SK-N-SH treated with all-trans-retinoic acid at 6 μM for 48 hours (cell line): Measurements from ENCODE around the gene KIF3C.

Source experiments
- ATAC-seq: fragments of 200-7000 bp; cut with Tn5 transposase; 3 replicates; pipeline ENCODE4 v1.9.1; 2020; ENCODE audit warnings: mild to moderate bottlenecking, moderate library complexity
- ARNTL ChIP-seq: fragments of 450-650 bp; formaldehyde crosslinking; IDR thresholded peaks from 2 replicates; pipeline ENCODE4 v1.5.0; 2020; ENCODE audit warnings: low read depth, mild to moderate bottlenecking, moderate library complexity, borderline replicate concordance
- BACH2 ChIP-seq: fragments of 250-450 bp; sonication (Bioruptor Pico); IDR thresholded peaks from 2 replicates; pipeline ENCODE4 v1.9.0; 2021; ENCODE audit warnings: mild to moderate bottlenecking, borderline replicate concordance
- CSDC2 ChIP-seq: fragments of 250-450 bp; sonication (Bioruptor Pico); IDR thresholded peaks from 2 replicates; pipeline ENCODE4 v1.5.0; 2020; ENCODE audit warnings: mild to moderate bottlenecking, moderate library complexity
- ESRRG ChIP-seq: fragments of 250-450 bp; sonication (Bioruptor Pico); IDR thresholded peaks from 2 replicates; pipeline ENCODE4 v1.6.1; 2021; ENCODE audit warnings: mild to moderate bottlenecking
- GLIS3 ChIP-seq: fragments of 250-450 bp; sonication (Bioruptor Pico); IDR thresholded peaks from 2 replicates; pipeline ENCODE4 v1.5.0; 2020; ENCODE audit warnings: mild to moderate bottlenecking, moderate library complexity
- ISL1 ChIP-seq: fragments of 250-450 bp; sonication (Bioruptor Pico); IDR thresholded peaks from 2 replicates; pipeline ENCODE4 v2.1.2; 2022; ENCODE audit warnings: mild to moderate bottlenecking, moderate library complexity
- OSR1 ChIP-seq: fragments of 250-450 bp; sonication (Bioruptor Pico); IDR thresholded peaks from 2 replicates; pipeline ENCODE4 v1.8.0; 2022; ENCODE audit warnings: moderate library complexity, mild to moderate bottlenecking, inconsistent platforms
- PATZ1 ChIP-seq: fragments of 250-450 bp; sonication (Bioruptor Pico); IDR thresholded peaks from 2 replicates; pipeline ENCODE4 v1.8.0; 2020; ENCODE audit warnings: mild to moderate bottlenecking, moderate library complexity, borderline replicate concordance
- POU6F1 ChIP-seq: fragments of 250-450 bp; sonication (Bioruptor Pico); IDR thresholded peaks from 2 replicates; pipeline ENCODE4 v1.8.0; 2021; ENCODE audit warnings: low read depth, mild to moderate bottlenecking, moderate library complexity, borderline replicate concordance
- PPARA ChIP-seq: fragments of 250-450 bp; sonication (Bioruptor Pico); IDR thresholded peaks from 2 replicates; pipeline ENCODE4 v1.5.0; 2020; ENCODE audit warnings: mild to moderate bottlenecking, borderline replicate concordance
- RARB ChIP-seq: fragments of 250-450 bp; sonication (Bioruptor Pico); IDR thresholded peaks from 2 replicates; pipeline ENCODE4 v1.8.0; 2021; ENCODE audit warnings: mild to moderate bottlenecking, moderate library complexity
- SNAI2 ChIP-seq: fragments of 250-450 bp; sonication (Bioruptor Pico); IDR thresholded peaks from 2 replicates; pipeline ENCODE4 v1.5.0; 2020; ENCODE audit warnings: mild to moderate bottlenecking, moderate library complexity
- TCF4 ChIP-seq: fragments of 250-450 bp; sonication (Bioruptor Pico); IDR thresholded peaks from 2 replicates; pipeline ENCODE4 v1.8.0; 2021; ENCODE audit warnings: mild to moderate bottlenecking, moderate library complexity, borderline replicate concordance
- TOX ChIP-seq: fragments of 250-450 bp; sonication (Bioruptor Pico); IDR thresholded peaks from 2 replicates; pipeline ENCODE4 v1.8.0; 2021; ENCODE audit warnings: mild to moderate bottlenecking, moderate library complexity, borderline replicate concordance
- ZFP3 ChIP-seq: fragments of 250-450 bp; sonication (Bioruptor Pico); IDR thresholded peaks from 2 replicates; pipeline ENCODE4 v1.5.0; 2020; ENCODE audit warnings: mild to moderate bottlenecking, moderate library complexity
- ZFP30 ChIP-seq: fragments of 450-650 bp; formaldehyde crosslinking; IDR thresholded peaks from 2 replicates; pipeline ENCODE4 v1.5.0; 2022; ENCODE audit warnings: mild to moderate bottlenecking, moderate library complexity
- ZNF565 ChIP-seq: fragments of 450-650 bp; formaldehyde crosslinking; conservative IDR thresholded peaks from 2 replicates; pipeline ENCODE4 v1.5.0; 2020; ENCODE audit warnings: low read depth, mild to moderate bottlenecking, moderate library complexity
- ZNF70 ChIP-seq: fragments of 450-650 bp; formaldehyde crosslinking; IDR thresholded peaks from 2 replicates; pipeline ENCODE4 v1.5.0; 2020; ENCODE audit warnings: mild to moderate bottlenecking, moderate library complexity
- ZNF8 ChIP-seq: fragments of 450-650 bp; formaldehyde crosslinking; IDR thresholded peaks from 2 replicates; pipeline ENCODE4 v1.5.0; 2020; ENCODE audit warnings: mild to moderate bottlenecking, moderate library complexity
- TF ChIP-seq, protein P1 (sequence below): fragments of 250-450 bp; sonication (Bioruptor Pico); IDR thresholded peaks from 2 replicates; pipeline ENCODE4 v1.5.1; 2020; ENCODE audit warnings: low read depth, mild to moderate bottlenecking, moderate library complexity
- TF ChIP-seq, protein P2 (sequence below): fragments of 250-450 bp; sonication (Bioruptor Pico); IDR thresholded peaks from 2 replicates; pipeline ENCODE4 v1.5.1; 2021; ENCODE audit warnings: mild to moderate bottlenecking, moderate library complexity
- TF ChIP-seq, protein P3 (sequence below): fragments of 250-450 bp; sonication (Bioruptor Pico); IDR thresholded peaks from 2 replicates; pipeline ENCODE4 v1.5.0; 2020; ENCODE audit warnings: mild to moderate bottlenecking, moderate library complexity

The KIF3C gene

GRCh38 chr2:26011609-26011989, 29.3 kb upstream of the KIF3C start:
- ATAC-seq, result no peak
- TF ChIP-seq, protein P1, sequence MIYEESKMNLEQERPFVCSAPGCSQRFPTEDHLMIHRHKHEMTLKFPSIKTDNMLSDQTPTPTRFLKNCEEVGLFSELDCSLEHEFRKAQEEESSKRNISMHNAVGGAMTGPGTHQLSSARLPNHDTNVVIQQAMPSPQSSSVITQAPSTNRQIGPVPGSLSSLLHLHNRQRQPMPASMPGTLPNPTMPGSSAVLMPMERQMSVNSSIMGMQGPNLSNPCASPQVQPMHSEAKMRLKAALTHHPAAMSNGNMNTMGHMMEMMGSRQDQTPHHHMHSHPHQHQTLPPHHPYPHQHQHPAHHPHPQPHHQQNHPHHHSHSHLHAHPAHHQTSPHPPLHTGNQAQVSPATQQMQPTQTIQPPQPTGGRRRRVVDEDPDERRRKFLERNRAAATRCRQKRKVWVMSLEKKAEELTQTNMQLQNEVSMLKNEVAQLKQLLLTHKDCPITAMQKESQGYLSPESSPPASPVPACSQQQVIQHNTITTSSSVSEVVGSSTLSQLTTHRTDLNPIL, result no peak
- TF ChIP-seq, protein P2, sequence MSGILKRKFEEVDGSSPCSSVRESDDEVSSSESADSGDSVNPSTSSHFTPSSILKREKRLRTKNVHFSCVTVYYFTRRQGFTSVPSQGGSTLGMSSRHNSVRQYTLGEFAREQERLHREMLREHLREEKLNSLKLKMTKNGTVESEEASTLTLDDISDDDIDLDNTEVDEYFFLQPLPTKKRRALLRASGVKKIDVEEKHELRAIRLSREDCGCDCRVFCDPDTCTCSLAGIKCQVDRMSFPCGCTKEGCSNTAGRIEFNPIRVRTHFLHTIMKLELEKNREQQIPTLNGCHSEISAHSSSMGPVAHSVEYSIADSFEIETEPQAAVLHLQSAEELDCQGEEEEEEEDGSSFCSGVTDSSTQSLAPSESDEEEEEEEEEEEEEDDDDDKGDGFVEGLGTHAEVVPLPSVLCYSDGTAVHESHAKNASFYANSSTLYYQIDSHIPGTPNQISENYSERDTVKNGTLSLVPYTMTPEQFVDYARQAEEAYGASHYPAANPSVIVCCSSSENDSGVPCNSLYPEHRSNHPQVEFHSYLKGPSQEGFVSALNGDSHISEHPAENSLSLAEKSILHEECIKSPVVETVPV (CRISPR knock-in tag), result no peak
- TF ChIP-seq ZNF8 (CRISPR knock-in tag) (no peak), POU6F1 (CRISPR knock-in tag) (no peak), SNAI2 (CRISPR knock-in tag) (no peak), ZNF565 (CRISPR knock-in tag) (no peak), ZFP3 (CRISPR knock-in tag) (no peak), TCF4 (no peak), GLIS3 (CRISPR knock-in tag) (no peak), ISL1 (no peak), TOX (CRISPR knock-in tag) (no peak), ARNTL (CRISPR knock-in tag) (no peak), OSR1 (CRISPR knock-in tag) (no peak), CSDC2 (no peak), ESRRG (no peak), ZFP30 (CRISPR knock-in tag) (no peak), RARB (no peak), BACH2 (CRISPR knock-in tag) (no peak)
- TF ChIP-seq, all 23 proteins: peak for 0

DNA sequence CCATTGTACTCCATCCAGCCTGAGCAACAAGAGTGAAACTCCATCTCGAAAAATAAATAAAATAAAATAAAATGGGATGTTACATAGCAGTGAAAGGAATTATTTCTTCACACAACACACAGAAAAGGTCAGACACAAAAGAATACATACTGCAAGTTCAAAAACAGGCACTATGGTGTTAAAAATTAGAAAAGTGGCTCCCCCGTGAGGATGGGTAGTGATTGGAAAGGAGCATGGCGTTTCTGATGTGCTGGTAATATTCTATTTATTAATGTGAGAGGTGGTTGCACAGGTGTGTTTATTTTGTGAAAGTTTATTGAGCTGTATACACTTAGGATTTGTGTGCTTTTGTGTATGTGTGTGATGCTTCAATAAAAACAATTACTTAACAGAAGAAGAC, 28.6 kb upstream of the KIF3C start:
- ATAC-seq, result no peak

More for the DNA sequence above, 28.6 kb upstream of the KIF3C start:
- TF ChIP-seq GLIS3 (CRISPR knock-in tag) (no peak), OSR1 (CRISPR knock-in tag) (no peak), ESRRG (no peak), BACH2 (CRISPR knock-in tag) (no peak), PPARA (no peak), ZNF565 (CRISPR knock-in tag) (no peak), ZNF8 (CRISPR knock-in tag) (no peak), ARNTL (CRISPR knock-in tag) (no peak), ZNF70 (no peak), CSDC2 (no peak), ZFP3 (CRISPR knock-in tag) (no peak), PATZ1 (CRISPR knock-in tag) (no peak), SNAI2 (CRISPR knock-in tag) (no peak), TOX (CRISPR knock-in tag) (no peak), ZFP30 (CRISPR knock-in tag) (no peak), ISL1 (no peak)
- TF ChIP-seq, protein P3, sequence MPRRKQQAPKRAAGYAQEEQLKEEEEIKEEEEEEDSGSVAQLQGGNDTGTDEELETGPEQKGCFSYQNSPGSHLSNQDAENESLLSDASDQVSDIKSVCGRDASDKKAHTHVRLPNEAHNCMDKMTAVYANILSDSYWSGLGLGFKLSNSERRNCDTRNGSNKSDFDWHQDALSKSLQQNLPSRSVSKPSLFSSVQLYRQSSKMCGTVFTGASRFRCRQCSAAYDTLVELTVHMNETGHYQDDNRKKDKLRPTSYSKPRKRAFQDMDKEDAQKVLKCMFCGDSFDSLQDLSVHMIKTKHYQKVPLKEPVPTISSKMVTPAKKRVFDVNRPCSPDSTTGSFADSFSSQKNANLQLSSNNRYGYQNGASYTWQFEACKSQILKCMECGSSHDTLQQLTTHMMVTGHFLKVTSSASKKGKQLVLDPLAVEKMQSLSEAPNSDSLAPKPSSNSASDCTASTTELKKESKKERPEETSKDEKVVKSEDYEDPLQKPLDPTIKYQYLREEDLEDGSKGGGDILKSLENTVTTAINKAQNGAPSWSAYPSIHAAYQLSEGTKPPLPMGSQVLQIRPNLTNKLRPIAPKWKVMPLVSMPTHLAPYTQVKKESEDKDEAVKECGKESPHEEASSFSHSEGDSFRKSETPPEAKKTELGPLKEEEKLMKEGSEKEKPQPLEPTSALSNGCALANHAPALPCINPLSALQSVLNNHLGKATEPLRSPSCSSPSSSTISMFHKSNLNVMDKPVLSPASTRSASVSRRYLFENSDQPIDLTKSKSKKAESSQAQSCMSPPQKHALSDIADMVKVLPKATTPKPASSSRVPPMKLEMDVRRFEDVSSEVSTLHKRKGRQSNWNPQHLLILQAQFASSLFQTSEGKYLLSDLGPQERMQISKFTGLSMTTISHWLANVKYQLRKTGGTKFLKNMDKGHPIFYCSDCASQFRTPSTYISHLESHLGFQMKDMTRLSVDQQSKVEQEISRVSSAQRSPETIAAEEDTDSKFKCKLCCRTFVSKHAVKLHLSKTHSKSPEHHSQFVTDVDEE (CRISPR knock-in tag), result no peak
